GM12874 (cell line): ENCODE data around the gene TMEM54.

ENCODE experiments used
- CTCF ChIP-seq: IDR thresholded peaks from 2 replicates; pipeline ENCODE4 v1.5.1; 2011; ENCODE audit warnings: low read depth, mild to moderate bottlenecking, control low read depth, low read length, moderate library complexity; ENCODE audit not compliant: insufficient read depth

The TMEM54 gene

GRCh38 chr1:32887623-32888022, 13.6 kb downstream of the TMEM54 start:
- no peak for TF ChIP-seq CTCF

GRCh38 chr1:32886828-32887414, 14.3 kb downstream of the TMEM54 start:
- no peak for TF ChIP-seq CTCF

DNA sequence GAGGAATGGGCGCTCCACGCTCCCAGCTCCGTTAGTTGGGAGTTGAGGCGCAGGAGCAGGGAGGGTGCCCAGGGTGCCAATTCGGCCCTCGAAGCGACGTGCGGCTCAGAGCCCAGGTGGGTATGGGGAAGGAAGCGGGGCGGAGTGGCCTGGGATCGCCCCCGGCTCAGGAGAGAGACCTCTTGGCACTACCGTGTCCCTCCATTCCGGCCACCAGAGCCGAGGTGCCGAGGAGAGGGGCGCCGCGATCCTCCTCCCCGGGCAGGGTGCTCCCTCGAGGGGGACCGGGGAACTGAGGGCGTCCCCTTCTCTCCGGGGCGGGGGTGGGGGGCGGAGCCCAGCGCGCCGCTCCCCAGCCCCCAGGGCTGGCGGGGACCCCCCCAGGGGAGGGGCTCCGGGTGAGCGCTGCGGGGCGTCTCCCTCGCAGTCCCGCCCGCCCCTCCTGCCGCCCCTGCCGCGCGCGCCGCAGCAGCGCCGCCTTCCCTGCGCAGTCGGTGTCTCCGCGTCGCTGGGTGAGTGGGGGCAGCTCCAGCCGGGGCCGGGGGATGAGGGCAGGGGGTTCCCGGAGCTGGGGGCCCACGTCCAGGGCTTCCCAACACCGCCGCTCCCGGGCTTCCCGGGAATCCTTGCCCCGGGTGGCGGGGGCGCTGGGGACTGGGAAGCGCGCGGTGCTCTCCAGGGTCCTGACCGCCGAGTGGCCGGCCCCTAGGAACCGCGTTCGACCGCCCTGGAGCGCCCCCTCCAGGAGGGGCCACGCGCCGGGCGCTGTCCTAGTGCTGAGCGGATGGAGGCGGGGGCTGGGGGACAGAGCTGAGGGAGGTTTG, 15.0 kb downstream of the TMEM54 start, which contains the start of gene HPCA:
TSS of gene HPCA (plus strand) at position 488 of the 824 bp plus-strand sequence. CDS start 2,408 bp downstream, outside the sequence.
- peak; percentile 60 for TF ChIP-seq CTCF

- TF ChIP-seq CTCF = no peak
Observed at GRCh38 chr1:32885676-32886003, 15.5 kb downstream of the TMEM54 start.

GRCh38 chr1:32884726-32885125, 16.5 kb downstream of the TMEM54 start:
- TF ChIP-seq CTCF = no peak

GRCh38 chr1:32884032-32884372, 17.2 kb downstream of the TMEM54 start:
- TF ChIP-seq CTCF = no peak

- TF ChIP-seq CTCF = no peak
Observed at GRCh38 chr1:32883338-32884031, 17.7 kb downstream of the TMEM54 start.
